Right cardiac atrium (tissue), 5 donors: Measurements from ENCODE around the gene SSBP2. TPM values are rescaled to one million over a fixed set of nuclear protein-coding genes. Genes with fewer than 3 reads are reported as not detected.
"Not testable (repeated sequence)": the region's sequence is repeated elsewhere in the genome, so short reads cannot be mapped to it uniquely, and the experiment has no call there.

ENCODE experiments used
- ATAC-seq, 2 donors: fragments of 200-7000 bp; cut with Tn5 transposase; one replicate each; pipeline versions ENCODE4 v1.8.0 to v1.9.1; 2020; ENCODE audit warnings: moderate library complexity in 2 of 2, mild to moderate bottlenecking in 1 of 2
- DNase-seq, 3 donors: peaks; one replicate each; pipeline ENCODE4 v3.0.0-alpha.2; 2020
- H3K27ac ChIP-seq: one replicate; pipeline ENCODE4 v1.5.1; 2013; ENCODE audit warnings: mild to moderate bottlenecking, low read length, control low read depth, moderate library complexity
- H3K27me3 ChIP-seq: one replicate; pipeline ENCODE4 v1.6.1; 2013; ENCODE audit not compliant: control insufficient read depth, insufficient read depth
- H3K4me1 ChIP-seq: one replicate; pipeline ENCODE4 v1.6.1; 2013; ENCODE audit warnings: low read length; ENCODE audit not compliant: control insufficient read depth, insufficient read depth
- H3K4me3 ChIP-seq: one replicate; pipeline ENCODE4 v1.5.1; 2013; ENCODE audit warnings: low read length, control low read depth
- H3K9me3 ChIP-seq: one replicate; pipeline ENCODE4 v1.6.1; 2013; ENCODE audit warnings: low read length; ENCODE audit not compliant: control insufficient read depth
- WGBS: extraction: QIAGEN DNeasy Blood & Tissue Kit; methylation state at CpG from one replicate; pipeline ENCODE4 v1.1.7; 2013; 5-methylcytosine and 5-hydroxymethylcytosine counted together
- intact Hi-C, 4 donors: fragments of 100-400 bp; cut with DNase I; formaldehyde crosslinking; loops; one replicate each; pipeline versions ENCODE4 v1.11.0 to v1.14.0; 2022 to 2023
- polyA plus RNA-seq: library from polyadenylated mRNA; stranded (reverse); fragments of 200-250 nt; gene quantifications from one replicate; pipeline ENCODE4 v1.2.3, GENCODE V29; 2013
- total RNA-seq, 4 donors: library from RNA; stranded (reverse); fragmentation: NEBNext Ultra II Directional; extraction: Animal tissue kit (Norgen Biotek cat#: 25700); gene quantifications; one replicate each; pipeline ENCODE4 v1.2.1, GENCODE V29; 2021
- donor health status: healthy with polysubstance abuse.
- donor health status: DM: no; HTN: yes; CAD: no.
- donor health status: DM: no; HTN: no; CAD: no.
- donor health status: DM: no; HTN: yes; CAD: no; lungs with severe emphysema.
- donor health status: DM: yes; HTN: yes; CAD: no.

The SSBP2 gene
- total and polyA plus RNA-seq, 5 donors = 31.9 to 57.8 (median 51.5) TPM

DNA sequence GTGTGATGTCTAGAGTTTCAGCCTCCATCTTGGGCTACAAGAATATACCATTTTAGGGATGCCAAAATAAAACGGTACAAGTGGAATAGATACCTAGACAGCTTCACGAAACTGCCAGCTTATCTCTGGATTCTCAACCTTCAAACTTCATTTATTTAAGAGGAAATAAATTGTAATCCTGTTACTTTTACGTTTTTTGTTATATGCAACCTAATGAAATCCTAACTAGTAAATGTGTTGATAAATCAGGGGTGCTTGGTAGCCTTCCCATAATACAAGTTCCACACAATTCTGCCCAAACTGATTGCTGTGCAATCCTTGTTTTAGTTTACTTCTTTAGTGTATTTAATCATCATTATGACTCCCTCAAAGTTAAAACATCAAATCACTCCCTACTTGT, 75.5 kb downstream of the SSBP2 start:
- DNase-seq = no peak

DNA sequence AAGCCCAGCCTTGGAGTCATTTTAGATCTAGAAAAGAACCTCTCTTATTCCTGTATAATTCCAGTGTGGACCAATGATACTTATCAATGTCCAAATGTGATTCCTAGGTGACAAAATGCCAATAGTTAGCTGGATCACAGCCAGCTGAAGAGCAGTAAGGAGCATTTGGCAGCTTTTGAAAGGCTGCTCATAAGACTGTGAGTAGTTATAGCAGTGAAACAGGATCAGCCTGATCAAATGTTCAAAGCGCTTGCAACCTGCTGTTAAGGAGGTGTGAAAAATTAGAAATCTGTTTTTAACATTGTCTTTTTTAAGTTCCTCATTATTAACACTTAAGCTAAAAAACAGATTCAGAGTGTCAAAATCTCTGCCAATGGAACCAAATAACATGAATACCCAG, 85.1 kb downstream of the SSBP2 start:
- Histone ChIP-seq H3K27ac (no peak overlapping the region), H3K4me3 (no peak overlapping the region), H3K27me3 (no peaks in the 10 kb centered on the region), H3K9me3 (no peaks in the 10 kb centered on the region), H3K4me1 (peaks cover 2% of the 10 kb centered on the region)
- DNase-seq (no peak), ATAC-seq (no peak)
- WGBS = 80% methylated on average over 1 of the region's 1 CpG
- intact Hi-C loops = no loop called here

More for the DNA sequence above, 75.5 kb downstream of the SSBP2 start:
- no peak overlapping the region for H3K4me3 ChIP-seq
- H3K27ac ChIP-seq = no peak overlapping the region
- H3K27me3 ChIP-seq = no peaks in the 10 kb centered on the region
- H3K4me1 ChIP-seq = no peaks in the 10 kb centered on the region
- 85% methylated on average over 3 of the region's 3 CpGs for WGBS
- intact Hi-C loops = no loop called here
- ATAC-seq = no peak
- H3K9me3 ChIP-seq = no peaks in the 10 kb centered on the region

DNA sequence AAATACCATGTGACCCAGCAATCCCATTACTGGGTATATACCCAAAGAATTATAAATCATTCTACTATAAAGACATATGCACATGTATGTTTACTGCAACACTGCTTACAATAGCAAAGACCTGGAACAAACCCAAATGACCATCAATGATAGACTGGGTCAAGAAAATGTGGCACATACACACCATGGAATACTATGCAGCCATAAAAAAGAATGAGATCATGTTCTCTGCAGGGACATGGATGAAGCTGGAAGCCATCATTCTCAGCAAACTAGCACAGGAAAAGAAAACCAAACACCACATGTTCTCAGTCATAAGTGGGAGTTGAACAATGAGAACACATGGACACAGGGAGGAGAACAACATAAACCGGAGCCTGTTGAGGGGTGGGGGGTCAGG, 90.3 kb downstream of the SSBP2 start:
- H3K4me3 ChIP-seq, H3K27me3 ChIP-seq, ATAC-seq, DNase-seq, H3K27ac ChIP-seq, H3K4me1 ChIP-seq, intact Hi-C loops, H3K9me3 ChIP-seq: not testable (repeated sequence)
- 100% methylated on average over 1 of the region's 1 CpG for WGBS

DNA sequence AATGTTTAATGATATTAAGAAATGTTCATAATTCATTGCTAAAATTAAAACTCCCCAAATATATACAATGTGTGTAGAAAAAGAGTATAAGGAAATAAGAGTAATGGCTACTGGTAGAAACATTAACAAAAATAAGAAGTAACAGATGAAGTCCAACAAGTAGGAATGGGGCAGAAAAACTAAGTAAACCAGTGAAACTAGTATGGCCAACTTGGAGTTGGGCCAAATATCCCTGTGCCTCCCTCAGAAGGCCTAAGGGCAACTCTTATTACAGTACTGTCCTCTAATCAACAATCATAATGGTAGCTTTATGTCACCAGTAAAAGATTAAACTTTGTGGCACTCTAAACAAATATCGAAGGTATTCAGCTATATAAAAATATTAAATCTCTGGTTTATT, 93.5 kb downstream of the SSBP2 start:
- 87% methylated on average over 1 of the region's 1 CpG for WGBS
- Histone ChIP-seq H3K9me3 (no peaks in the 10 kb centered on the region), H3K27ac (no peak overlapping the region), H3K4me1 (no peaks in the 10 kb centered on the region), H3K27me3 (no peaks in the 10 kb centered on the region), H3K4me3 (no peak overlapping the region)
- intact Hi-C loops = no loop called here
- DNase-seq (no peak), ATAC-seq (no peak)

DNA sequence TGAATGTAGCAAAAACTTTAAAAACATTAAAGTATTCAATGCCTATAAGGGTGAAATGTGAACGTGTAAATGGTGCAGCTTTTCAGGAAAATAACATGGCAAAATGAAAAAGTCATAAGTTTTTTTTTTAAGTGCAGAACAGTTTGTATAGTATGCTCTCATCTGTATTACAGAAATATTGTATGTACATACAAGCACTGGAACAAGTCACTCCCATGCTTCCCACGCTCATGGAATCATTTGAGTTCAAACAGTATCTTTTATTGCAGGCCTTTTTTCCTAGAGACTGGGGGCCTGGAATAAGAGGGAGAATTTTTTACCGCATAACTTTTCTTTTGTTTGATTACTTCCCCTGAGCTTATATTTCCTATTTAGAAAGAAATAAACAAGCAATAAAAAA, 94.1 kb downstream of the SSBP2 start:
- 72% methylated on average over 3 of the region's 3 CpGs for WGBS
- H3K4me3 ChIP-seq = no peak overlapping the region
- intact Hi-C loops = no loop called here
- H3K27me3 ChIP-seq = no peaks in the 10 kb centered on the region
- no peaks in the 10 kb centered on the region for H3K4me1 ChIP-seq
- ATAC-seq (no peak), DNase-seq (no peak)
- no peak overlapping the region for H3K27ac ChIP-seq
- H3K9me3 ChIP-seq = no peaks in the 10 kb centered on the region

DNA sequence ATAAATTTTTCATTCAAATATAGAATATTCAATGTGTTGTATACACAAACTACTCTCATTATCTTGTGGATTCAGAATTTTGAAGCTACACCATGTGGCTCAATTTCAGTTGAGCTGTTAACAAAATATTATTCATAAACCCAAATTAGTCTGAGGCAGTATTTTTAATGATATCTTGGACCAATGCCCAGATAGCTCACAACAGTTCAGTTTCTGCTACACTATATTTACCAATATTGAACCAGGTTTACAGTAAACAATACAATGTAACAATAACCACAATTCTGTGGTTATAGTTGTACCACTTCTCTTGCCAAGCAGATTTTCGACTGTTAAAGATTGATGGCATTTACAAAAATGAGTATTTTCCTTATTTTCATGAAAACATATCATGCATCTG, 99.9 kb downstream of the SSBP2 start:
- no peak for DNase-seq
- no peak for ATAC-seq
- H3K27me3 ChIP-seq = no peaks in the 10 kb centered on the region
- no peaks in the 10 kb centered on the region for H3K9me3 ChIP-seq
- 63% methylated on average over 1 of the region's 1 CpG for WGBS
- intact Hi-C loops = no loop called here
- H3K4me1 ChIP-seq = peaks cover 2% of the 10 kb centered on the region
- H3K27ac ChIP-seq = no peak overlapping the region
- H3K4me3 ChIP-seq = no peak overlapping the region

DNA sequence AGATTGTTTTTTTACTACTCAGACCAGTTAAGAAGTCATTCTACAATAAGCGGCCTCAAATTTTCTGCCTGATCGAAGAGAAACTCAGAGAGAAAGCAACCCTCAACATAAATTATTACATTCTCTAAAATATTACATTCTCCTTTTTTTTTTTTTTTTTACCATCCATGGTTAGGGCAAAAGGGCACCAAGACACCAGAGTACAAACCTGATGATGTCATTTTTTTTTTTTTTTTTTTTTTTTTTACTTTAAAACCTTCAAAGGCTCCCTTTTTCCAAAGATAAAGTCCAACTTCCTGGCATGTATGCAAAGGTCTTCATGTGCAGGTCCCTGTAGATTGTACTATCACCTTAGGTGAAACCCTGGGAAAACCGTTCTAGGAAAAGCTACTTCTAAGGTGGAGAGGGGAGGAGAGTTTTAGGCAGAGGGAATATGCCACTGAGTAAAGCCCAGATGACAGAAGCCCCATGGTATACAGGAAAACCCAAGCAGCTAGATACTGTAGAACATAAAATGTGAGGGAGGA, 104.4 kb downstream of the SSBP2 start:
- intact Hi-C loops = no loop called here
- Histone ChIP-seq H3K27ac (no peak overlapping the region), H3K4me1 (peaks cover 2% of the 10 kb centered on the region), H3K4me3 (no peak overlapping the region), H3K27me3 (no peaks in the 10 kb centered on the region), H3K9me3 (no peaks in the 10 kb centered on the region)
- ATAC-seq = no peak
- DNase-seq = no peak
- WGBS = 95% methylated on average over 3 of the region's 3 CpGs

DNA sequence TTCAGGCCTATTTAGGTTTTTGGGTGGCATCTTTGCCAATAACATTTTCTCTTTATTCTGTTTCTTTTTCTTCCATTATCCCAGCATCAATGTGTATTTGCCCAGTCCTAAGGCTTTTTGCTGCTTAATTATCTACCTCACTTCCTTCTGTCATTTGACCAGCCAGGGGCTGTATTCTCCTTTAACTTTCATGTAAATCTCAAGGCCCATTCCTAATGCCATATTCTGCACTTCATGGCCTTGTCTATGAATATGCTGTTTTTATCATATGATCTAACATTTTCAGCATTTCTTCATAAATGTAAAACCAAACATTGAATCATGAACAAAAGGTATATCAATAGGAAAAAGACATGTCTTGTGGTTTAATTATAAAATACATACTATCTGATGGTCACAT, 108.7 kb downstream of the SSBP2 start:
- ATAC-seq = no peak
- intact Hi-C loops = no loop called here
- H3K27ac ChIP-seq = no peak overlapping the region
- no peaks in the 10 kb centered on the region for H3K27me3 ChIP-seq
- H3K4me3 ChIP-seq = no peak overlapping the region
- peaks cover 2% of the 10 kb centered on the region for H3K4me1 ChIP-seq
- no peak for DNase-seq
- H3K9me3 ChIP-seq = no peaks in the 10 kb centered on the region

DNA sequence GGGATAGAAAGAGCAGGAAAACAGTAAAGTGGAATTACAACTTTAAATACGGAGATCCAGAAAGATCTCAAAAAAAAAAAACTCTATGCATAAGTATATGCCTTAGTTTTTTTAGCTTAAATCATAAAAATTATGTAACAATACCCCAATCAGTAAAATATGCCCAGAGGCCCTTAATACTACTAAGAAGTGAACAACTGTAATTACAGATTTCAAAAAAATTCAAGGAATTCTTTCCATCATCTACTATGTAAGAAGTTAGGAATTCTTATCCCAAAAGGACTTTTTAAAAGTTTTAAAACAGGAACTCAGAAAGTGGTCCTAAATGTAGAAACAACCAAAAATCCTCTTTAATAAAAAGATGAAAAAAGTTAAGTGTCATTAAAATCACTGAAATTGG, 111.3 kb downstream of the SSBP2 start:
- no peak overlapping the region for H3K4me3 ChIP-seq
- no peak overlapping the region for H3K27ac ChIP-seq
- 55% methylated on average over 1 of the region's 1 CpG for WGBS
- intact Hi-C loops = no loop called here
- H3K4me1 ChIP-seq = no peaks in the 10 kb centered on the region
- no peaks in the 10 kb centered on the region for H3K27me3 ChIP-seq
- no peak for DNase-seq
- H3K9me3 ChIP-seq = no peaks in the 10 kb centered on the region
- no peak for ATAC-seq

- no peak for ATAC-seq
- 76% methylated on average over 1 of the region's 1 CpG for WGBS
- no peaks in the 10 kb centered on the region for H3K27me3 ChIP-seq
- no peaks in the 10 kb centered on the region for H3K9me3 ChIP-seq
- DNase-seq = no peak
- no peak overlapping the region for H3K27ac ChIP-seq
- intact Hi-C loops = no loop called here
- no peaks in the 10 kb centered on the region for H3K4me1 ChIP-seq
- H3K4me3 ChIP-seq = no peak overlapping the region
Measured at GRCh38 chr5:81638471-81638870, 112.4 kb downstream of the SSBP2 start.

GRCh38 chr5:81633891-81634290, 117.0 kb downstream of the SSBP2 start:
- no peaks in the 10 kb centered on the region for H3K4me1 ChIP-seq
- 84% methylated on average over 4 of the region's 4 CpGs for WGBS
- no peak for ATAC-seq
- H3K27me3 ChIP-seq = no peaks in the 10 kb centered on the region
- no peak overlapping the region for H3K4me3 ChIP-seq
- DNase-seq = no peak
- no peaks in the 10 kb centered on the region for H3K9me3 ChIP-seq
- no peak overlapping the region for H3K27ac ChIP-seq
- intact Hi-C loops = no loop called here

- Histone ChIP-seq H3K4me1 (no peaks in the 10 kb centered on the region), H3K4me3 (no peak overlapping the region), H3K27ac (no peak overlapping the region), H3K27me3 (no peaks in the 10 kb centered on the region), H3K9me3 (no peaks in the 10 kb centered on the region)
- DNase-seq = no peak
- intact Hi-C loops = no loop called here
- 96% methylated on average over 3 of the region's 3 CpGs for WGBS
- ATAC-seq = no peak
Measured at GRCh38 chr5:81633471-81633870, 117.4 kb downstream of the SSBP2 start.
